Sciatic nerve (tissue), 2 donors: ENCODE results near the gene NELL2. TPM values are rescaled to one million over a fixed set of nuclear protein-coding genes. Genes with fewer than 3 reads are reported as not detected.

Source experiments
- ATAC-seq: fragments of 200-7000 bp; cut with Tn5 transposase; one replicate; pipeline ENCODE4 v1.9.1; 2020; ENCODE audit warnings: mild to moderate bottlenecking, moderate library complexity
- DNase-seq: peaks from one replicate; pipeline ENCODE4 v3.0.0-alpha.2; 2020; ENCODE audit warnings: low spot score
- intact Hi-C: fragments of 100-400 bp; cut with DNase I; formaldehyde crosslinking; loops from one replicate; pipeline ENCODE4 v1.14.2; 2022
- total RNA-seq: library from RNA; stranded (reverse); fragmentation: NEBNext Ultra II Directional; extraction: Animal tissue kit (Norgen Biotek cat#: 25700); gene quantifications from one replicate; pipeline ENCODE4 v1.2.1, GENCODE V29; 2021
- donor health status: DM: no; HTN: no; CAD: no.
- donor health status: DM: no; HTN: no; CAD: no.

NELL2 gene
- total RNA-seq, 1 donor from 2014 or later = 2.4 TPM

DNA sequence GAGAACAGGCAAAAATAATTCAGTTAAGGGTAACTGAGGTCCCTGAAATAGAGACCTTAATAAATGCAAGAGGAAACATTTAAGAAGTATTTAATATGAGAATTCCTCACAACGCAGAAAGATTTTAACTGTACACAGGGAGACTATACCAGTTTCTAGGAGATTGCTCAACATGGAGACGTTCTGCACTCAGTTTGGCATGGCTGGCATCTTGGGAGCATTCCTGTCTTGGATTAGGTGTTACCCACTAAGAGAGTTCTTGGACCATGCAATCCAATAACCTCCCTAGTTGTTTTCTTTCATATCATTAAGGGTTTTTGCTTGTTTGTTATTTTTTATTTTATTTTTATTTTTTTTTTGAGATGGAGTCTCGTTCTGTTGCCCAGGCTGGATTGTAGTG, 302.4 kb downstream of the NELL2 start:
- ATAC-seq (no peak), DNase-seq (no peak)
- intact Hi-C loops = no loop called here

DNA sequence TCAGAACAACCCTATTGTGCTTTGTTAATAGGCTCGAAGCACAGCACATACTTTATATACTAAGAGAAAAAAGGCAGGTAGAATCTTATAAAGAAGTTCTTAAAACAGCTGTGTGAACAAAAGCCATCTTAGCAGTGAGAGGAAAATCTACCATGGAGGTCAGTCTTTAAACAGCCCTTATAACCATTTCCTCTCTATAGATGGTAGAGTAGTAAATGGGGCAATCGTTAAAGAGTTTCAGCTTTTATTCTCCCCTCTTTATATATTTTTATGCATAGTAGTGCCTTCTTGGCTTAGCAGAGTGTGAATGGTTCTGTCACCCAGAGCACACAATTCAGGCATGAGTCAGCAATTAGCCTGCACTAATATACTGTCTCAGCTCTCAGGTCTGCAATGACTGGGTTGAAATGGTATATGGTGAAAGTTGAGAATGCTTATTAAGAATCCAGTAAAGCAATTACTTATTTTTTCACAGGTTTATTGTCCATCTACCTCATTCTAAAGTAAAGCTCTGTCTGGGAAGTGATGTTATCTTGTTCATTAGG, 305.0 kb downstream of the NELL2 start:
- ATAC-seq (no peak), DNase-seq (no peak)
- intact Hi-C loops = no loop called here

DNA sequence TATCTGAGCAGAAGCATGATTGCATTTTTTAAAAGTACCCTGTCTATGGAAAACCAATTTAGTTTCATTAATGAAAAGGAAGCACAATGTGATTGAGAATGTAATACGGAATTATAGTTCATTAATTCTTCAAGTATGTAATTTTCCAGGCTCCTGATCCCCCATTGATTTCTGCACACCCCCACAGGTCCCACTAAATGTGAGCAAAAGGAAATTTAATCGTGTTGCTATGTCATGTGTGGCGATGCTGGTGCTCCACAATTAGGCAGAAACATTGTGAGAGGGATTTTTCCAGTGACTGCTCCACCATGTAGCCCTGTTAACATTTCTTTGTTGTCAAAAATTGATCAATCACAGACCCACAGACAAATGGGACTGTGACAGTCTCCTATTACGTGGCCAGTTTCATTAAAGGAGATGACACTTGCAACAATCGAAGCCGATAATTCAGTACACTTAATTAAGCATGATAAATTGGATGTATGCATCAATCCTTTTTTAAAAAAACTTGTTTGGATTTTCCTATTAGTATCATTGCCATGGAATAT, 306.0 kb downstream of the NELL2 start:
- DNase-seq (no peak), ATAC-seq (no peak)
- intact Hi-C loops = no loop called here

DNA sequence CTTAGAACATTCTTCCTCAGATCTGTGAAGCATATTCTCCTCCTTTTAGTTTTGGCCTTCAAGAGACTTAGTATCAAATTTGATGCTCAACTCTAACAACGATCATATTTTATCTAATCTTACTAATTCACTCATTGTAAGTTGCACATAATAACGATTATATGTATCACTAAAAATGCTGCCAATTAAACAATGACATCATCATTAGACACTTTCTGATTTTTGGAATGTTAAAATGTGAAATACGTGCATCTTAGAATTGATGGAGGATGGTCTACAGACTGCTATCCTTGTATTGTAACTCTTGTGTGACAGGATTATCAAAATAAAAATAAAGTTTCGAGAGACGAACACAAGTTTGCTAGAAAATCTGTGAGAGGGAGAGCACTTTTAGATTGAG, 311.0 kb downstream of the NELL2 start:
- intact Hi-C loops = no loop called here
- ATAC-seq (no peak), DNase-seq (no peak)

- intact Hi-C loops = no loop called here
- DNase-seq (no peak), ATAC-seq (no peak)
Observed at GRCh38 chr12:44563486-44563885, 312.6 kb downstream of the NELL2 start.

GRCh38 chr12:44558340-44559100, 317.6 kb downstream of the NELL2 start:
- DNase-seq = no peak
- intact Hi-C loops = no loop called here
- no peak for ATAC-seq

GRCh38 chr12:44555454-44555853, 320.7 kb downstream of the NELL2 start:
- intact Hi-C loops = no loop called here
- no peak for ATAC-seq

DNA sequence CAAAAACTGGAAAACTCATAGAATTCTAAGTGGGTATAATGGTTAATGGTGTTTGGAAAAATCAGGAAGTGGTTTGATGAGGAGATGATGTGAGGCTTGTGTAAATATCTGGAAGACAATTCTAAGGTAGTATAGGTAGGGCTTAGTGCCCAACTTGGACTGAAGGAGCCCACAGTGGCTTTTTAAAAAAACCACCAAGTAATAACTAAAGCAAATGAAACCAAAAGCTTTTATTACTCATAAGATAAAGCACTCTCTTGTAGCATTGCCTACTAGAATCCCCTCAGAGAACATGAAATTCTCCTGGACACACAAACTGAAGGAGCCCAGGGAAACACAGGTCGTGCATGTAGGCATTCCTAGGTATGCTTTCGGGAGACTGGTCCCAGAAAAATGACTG, 324.5 kb downstream of the NELL2 start:
- no peak for DNase-seq
- intact Hi-C loops = no loop called here
- ATAC-seq = no peak

More at GRCh38 chr12:44555454-44555853, 320.7 kb downstream of the NELL2 start:
- DNase-seq = no peak

- DNase-seq (no peak), ATAC-seq (no peak)
- intact Hi-C loops = no loop called here
Observed at GRCh38 chr12:44550377-44550776, 325.7 kb downstream of the NELL2 start.

DNA sequence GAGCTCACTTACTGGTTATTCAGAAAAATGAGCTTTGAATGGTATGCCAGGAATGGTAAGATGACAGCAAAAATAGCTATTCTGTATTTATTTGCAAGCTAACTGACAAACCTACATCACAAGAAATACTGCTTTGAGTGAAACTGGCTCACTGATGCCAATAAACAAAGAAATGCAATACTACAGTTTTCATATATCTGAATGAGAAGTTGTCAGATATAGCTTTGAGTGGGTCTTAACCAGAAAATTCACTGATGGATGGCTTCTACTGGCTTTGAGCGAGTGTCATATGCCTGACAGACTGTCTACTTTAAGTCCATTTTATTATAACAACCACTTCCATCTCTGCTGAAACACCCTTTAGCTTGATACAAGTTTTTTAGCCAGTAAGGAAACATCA, 330.1 kb downstream of the NELL2 start:
- ATAC-seq (no peak), DNase-seq (no peak)
- intact Hi-C loops = no loop called here

- intact Hi-C loops = no loop called here
- no peak for ATAC-seq
- no peak for DNase-seq
Observed at GRCh38 chr12:44544018-44544417, 332.1 kb downstream of the NELL2 start.

- DNase-seq (no peak), ATAC-seq (no peak)
- intact Hi-C loops = no loop called here
Observed at GRCh38 chr12:44542716-44543115, 333.4 kb downstream of the NELL2 start.

GRCh38 chr12:44537354-44537753, 338.8 kb downstream of the NELL2 start:
- DNase-seq = no peak
- ATAC-seq = no peak
- intact Hi-C loops = no loop called here

- DNase-seq (no peak), ATAC-seq (no peak)
- intact Hi-C loops = no loop called here
Observed at GRCh38 chr12:44532940-44533339, 343.2 kb downstream of the NELL2 start.

DNA sequence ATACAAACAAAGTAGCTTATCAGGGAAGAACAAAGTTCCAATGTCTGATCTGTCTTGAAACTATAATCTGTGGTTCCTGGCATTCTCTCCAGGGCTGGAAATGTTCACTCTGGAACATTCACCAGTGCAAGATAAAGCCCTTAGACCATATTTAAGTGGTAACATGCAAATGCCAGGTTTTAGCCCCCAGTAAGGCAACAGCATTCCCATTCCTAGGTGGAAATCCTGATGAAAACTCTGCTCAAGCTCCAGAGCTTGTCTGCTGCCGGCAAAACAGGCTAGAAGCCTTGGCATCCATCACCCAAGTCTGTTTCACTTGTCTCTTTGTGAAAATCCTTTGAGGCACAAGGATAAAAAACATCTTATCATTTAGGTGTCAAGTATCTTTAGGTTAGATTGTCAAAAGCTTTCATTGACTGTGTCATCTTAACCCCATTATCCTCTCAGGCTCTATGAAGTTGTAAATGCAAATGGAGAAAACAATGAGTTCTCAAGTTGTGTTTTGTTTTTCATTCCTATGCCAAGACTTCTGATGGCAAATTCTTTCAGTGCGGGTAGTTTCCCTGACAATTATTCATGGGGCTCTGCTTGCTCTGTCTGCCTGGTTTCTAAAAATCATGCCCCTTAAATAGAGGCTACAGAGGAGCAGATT, 344.7 kb downstream of the NELL2 start:
- DNase-seq (no peak), ATAC-seq (no peak)
- intact Hi-C loops = no loop called here

DNA sequence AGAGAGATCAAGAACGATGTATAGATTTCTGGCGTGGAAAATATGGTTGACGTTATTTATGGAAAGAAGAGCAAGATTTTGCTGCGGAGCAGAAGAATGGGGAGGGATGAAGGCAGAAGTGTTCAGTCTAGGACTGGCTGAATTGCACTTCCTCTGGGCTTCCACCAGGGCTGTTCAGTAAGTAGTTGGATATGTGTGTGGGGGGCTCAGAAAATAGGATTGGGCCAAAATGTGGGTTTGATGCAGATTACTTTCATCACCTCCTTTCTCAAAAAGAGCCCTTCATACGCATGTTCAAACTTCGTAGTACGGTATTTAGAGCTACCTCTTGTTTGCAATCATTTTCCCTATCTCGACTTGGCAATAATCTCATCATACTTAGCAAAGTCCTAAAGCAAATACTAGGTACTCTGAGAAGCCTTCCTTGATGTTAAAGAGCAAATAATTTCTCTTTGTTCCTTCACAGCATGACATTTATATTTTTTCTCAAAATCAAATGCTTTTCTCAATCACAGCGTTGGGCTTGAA, 349.4 kb downstream of the NELL2 start:
- ATAC-seq (no peak), DNase-seq (no peak)
- intact Hi-C loops = no loop called here

- DNase-seq = no peak
- ATAC-seq = no peak
- intact Hi-C loops = no loop called here
Observed at GRCh38 chr12:44525806-44526654, 350.1 kb downstream of the NELL2 start.

- ATAC-seq (no peak), DNase-seq (no peak)
- intact Hi-C loops = no loop called here
Observed at GRCh38 chr12:44523828-44524227, 352.3 kb downstream of the NELL2 start.

- DNase-seq (no peak), ATAC-seq (no peak)
- intact Hi-C loops = no loop called here
Observed at GRCh38 chr12:44521702-44522101, 354.4 kb downstream of the NELL2 start.
